Lower lobe of right lung (tissue), 2 donors: ENCODE measurements around the gene MPP7. TPM values are rescaled to one million over a fixed set of nuclear protein-coding genes. Genes with fewer than 3 reads are reported as not detected.
"Not testable (repeated sequence)": the region's sequence is repeated elsewhere in the genome, so short reads cannot be mapped to it uniquely, and the experiment has no call there.

Experiments used
- ATAC-seq, 2 donors: fragments of 200-7000 bp; cut with Tn5 transposase; one replicate each; pipeline ENCODE4 v1.9.1; 2020 to 2022; ENCODE audit warnings: mild to moderate bottlenecking in 2 of 2, moderate library complexity in 2 of 2
- DNase-seq: peaks from one replicate; pipeline ENCODE4 v3.0.0-alpha.2; 2020
- H3K27ac ChIP-seq: fragments of 200-600 bp; one replicate; pipeline ENCODE4 v1.8.0; 2022
- H3K27me3 ChIP-seq: fragments of 200-600 bp; one replicate; pipeline ENCODE4 v1.8.0; 2022; ENCODE audit warnings: low read depth
- H3K36me3 ChIP-seq: fragments of 200-600 bp; one replicate; pipeline ENCODE4 v1.8.0; 2022; ENCODE audit warnings: mild to moderate bottlenecking
- H3K4me1 ChIP-seq: fragments of 200-600 bp; one replicate; pipeline ENCODE4 v1.8.0; 2022
- H3K4me3 ChIP-seq: fragments of 200-600 bp; one replicate; pipeline ENCODE4 v1.8.0; 2022; ENCODE audit warnings: mild to moderate bottlenecking
- H3K9me3 ChIP-seq: fragments of 200-600 bp; one replicate; pipeline ENCODE4 v1.8.0; 2022
- intact Hi-C: fragments of 100-400 bp; cut with DNase I; formaldehyde crosslinking; loops from one replicate; pipeline ENCODE4 v1.11.0; 2022
- total RNA-seq: library from RNA; stranded (reverse); fragmentation: NEBNext Ultra II Directional; extraction: Animal tissue kit (Norgen Biotek cat#: 25700); gene quantifications from one replicate; pipeline ENCODE4 v1.2.1, GENCODE V29; 2021
- TF ChIP-seq, protein P1 (sequence below): fragments of 200-600 bp; IDR thresholded peaks from one replicate; pipeline ENCODE4 v1.8.0; 2022; ENCODE audit warnings: antibody characterized with exemption, mild to moderate bottlenecking
- donor health status: DM: no; HTN: yes; CAD: no; lungs with severe emphysema.

The MPP7 gene
- total RNA-seq, 1 donor from 2014 or later: 33.9 TPM

DNA sequence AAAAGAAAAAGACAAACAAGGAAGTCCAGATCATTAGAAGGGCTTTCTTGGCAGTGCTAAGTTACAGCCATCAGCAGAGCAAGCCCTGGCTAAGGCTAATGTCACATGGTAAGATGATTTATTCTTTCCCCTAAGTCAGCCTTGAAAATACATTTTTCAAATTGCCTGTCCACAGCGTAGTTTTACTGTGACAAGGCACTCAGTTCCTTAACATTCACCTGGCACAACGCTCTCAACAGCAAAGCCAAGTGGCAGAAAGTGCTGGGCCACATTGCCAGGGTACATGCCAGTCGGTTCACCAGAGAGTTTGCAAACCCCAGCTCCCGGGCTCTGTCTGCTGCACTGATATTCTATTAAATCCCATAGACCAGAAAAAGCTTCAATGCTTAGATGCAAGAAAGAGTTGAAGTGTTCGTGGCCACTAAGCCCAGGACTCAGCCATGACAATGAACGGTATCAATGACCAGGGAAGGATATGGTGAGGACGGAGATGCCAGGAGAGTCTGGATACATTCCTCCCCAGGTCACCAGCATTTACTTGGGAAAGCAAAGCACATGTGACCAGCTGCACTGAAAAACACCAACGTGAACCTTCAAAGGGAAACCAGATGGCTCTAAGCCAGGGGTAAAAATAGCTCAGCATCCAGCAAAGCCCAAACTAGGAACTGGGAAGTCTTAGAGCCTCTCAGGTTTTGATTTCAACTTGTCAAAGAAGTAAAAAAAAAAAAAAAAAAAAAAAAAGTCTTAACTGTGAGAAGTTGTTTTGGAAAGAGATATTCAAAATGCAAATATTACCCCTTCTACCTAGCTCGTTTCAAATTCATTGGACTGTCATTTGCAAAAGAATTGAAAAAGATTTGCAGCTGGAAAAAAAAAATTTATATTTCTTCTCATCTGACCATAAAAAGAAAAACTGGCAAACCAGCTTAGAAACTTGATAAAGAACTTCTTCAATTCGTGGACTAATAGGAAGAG is 23.9 kb upstream of the MPP7 start:
- Histone ChIP-seq H3K36me3 (no peaks in the 10 kb centered on the region), H3K4me3 (no peak overlapping the region), H3K27me3 (peaks cover 5% of the 10 kb centered on the region), H3K4me1 (peaks cover 30% of the 10 kb centered on the region), H3K9me3 (no peaks in the 10 kb centered on the region), H3K27ac (peak overlapping the region; percentile 70)
- TF ChIP-seq, protein P1, sequence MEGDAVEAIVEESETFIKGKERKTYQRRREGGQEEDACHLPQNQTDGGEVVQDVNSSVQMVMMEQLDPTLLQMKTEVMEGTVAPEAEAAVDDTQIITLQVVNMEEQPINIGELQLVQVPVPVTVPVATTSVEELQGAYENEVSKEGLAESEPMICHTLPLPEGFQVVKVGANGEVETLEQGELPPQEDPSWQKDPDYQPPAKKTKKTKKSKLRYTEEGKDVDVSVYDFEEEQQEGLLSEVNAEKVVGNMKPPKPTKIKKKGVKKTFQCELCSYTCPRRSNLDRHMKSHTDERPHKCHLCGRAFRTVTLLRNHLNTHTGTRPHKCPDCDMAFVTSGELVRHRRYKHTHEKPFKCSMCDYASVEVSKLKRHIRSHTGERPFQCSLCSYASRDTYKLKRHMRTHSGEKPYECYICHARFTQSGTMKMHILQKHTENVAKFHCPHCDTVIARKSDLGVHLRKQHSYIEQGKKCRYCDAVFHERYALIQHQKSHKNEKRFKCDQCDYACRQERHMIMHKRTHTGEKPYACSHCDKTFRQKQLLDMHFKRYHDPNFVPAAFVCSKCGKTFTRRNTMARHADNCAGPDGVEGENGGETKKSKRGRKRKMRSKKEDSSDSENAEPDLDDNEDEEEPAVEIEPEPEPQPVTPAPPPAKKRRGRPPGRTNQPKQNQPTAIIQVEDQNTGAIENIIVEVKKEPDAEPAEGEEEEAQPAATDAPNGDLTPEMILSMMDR: no peak
- DNase-seq (peak; percentile 47), ATAC-seq (peak; percentile 74 to 79)
- intact Hi-C loops: no loop called here

DNA sequence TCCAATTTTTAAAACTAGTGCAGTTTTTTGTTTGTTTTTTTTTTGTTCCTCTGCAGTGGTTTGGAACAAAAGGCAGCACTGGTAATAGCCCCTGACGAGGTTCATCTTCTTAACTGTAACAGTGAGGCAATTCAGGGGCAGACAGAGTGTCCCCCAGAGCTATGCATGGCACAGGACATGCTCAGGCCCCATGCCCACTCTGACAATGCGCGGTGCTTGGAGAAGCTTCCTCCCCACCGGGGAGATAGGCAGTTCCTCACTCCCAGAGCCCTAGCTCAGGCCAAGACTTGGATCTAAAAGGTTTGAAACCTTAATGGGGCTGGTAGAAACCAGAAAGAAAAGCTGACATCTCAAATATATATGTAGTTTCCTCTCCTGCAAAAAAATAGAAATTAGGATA is 17.9 kb upstream of the MPP7 start:
- Histone ChIP-seq H3K9me3 (no peaks in the 10 kb centered on the region), H3K27me3 (no peaks in the 10 kb centered on the region), H3K36me3 (no peaks in the 10 kb centered on the region), H3K27ac (no peak overlapping the region), H3K4me1 (peaks cover 2% of the 10 kb centered on the region), H3K4me3 (no peak overlapping the region)
- intact Hi-C loops: no loop called here
- TF ChIP-seq, protein P1: no peak
- ATAC-seq (no peak), DNase-seq (no peak)

DNA sequence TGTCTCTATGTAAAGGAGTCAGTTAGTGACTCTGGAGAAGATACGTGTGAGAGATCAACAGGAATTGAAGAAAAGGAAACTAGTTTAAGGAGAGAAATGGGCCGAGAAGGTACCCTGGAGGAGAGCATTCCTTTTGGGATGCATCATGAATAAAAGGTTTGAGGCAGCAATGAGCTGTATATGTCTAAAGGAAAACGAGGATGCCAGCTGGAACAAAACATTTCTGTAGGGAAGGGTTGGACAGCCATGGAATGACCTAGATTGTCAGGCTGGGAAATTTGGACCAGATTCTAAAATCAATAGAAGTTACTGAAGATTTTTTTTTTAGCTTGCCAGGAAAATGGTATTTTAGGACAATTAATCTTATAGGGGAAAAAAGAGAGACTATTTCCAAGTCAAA is 17.2 kb upstream of the MPP7 start:
- ATAC-seq (no peak), DNase-seq (no peak)
- Histone ChIP-seq H3K4me3 (no peak overlapping the region), H3K27ac (no peak overlapping the region), H3K4me1 (no peaks in the 10 kb centered on the region), H3K36me3 (no peaks in the 10 kb centered on the region), H3K27me3 (no peaks in the 10 kb centered on the region), H3K9me3 (no peaks in the 10 kb centered on the region)
- TF ChIP-seq, protein P1: no peak
- intact Hi-C loops: no loop called here

GRCh38 chr10:28319061-28319460 is 16.2 kb upstream of the MPP7 start:
- DNase-seq, H3K36me3 ChIP-seq, H3K4me1 ChIP-seq, ATAC-seq, intact Hi-C loops, H3K4me3 ChIP-seq, H3K27ac ChIP-seq, H3K9me3 ChIP-seq, H3K27me3 ChIP-seq: not testable (repeated sequence)

DNA sequence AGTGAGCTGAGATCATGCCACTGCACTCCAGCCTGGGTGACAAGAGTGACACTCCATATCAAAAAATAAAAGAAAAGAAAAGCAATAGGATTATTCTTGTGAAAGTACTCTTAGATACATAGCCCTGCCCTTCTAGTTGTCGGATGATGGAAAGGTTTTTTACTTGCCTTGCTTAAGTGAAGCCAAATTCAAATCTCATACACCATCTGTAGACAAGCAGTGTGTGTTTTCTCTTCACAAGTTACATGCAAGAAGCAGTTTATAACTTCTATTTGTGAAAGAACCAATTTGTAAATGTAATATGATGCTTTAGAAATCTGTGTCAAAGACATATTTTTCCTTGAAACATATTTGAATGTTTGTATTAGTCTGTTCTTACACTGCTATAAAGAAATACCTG is 15.8 kb upstream of the MPP7 start:
- Histone ChIP-seq H3K4me3 (no peak overlapping the region), H3K9me3 (no peaks in the 10 kb centered on the region), H3K27me3 (no peaks in the 10 kb centered on the region), H3K36me3 (no peaks in the 10 kb centered on the region), H3K4me1 (no peaks in the 10 kb centered on the region), H3K27ac (no peak overlapping the region)
- TF ChIP-seq, protein P1: no peak
- DNase-seq: no peak
- intact Hi-C loops: no loop called here
- ATAC-seq: no peak

DNA sequence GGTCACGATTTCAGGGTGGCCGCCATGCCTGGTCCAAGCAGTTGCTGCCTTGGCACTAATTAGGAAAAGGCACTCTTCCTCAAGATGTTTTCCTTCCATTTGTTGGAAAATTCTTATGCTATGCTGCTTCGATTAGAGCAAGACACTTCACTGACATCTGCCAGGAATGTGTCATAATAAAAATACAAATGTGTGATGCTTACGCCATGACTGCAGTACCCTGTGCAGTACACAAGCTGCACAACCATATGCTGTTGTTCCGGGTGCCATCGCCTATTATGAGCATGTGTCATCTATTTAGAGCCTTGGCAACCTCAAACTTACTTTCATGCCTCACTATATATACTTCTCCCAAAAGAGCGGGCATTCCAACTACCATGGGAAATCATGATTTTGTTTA is 14.9 kb upstream of the MPP7 start:
- no peaks in the 10 kb centered on the region for H3K27me3 ChIP-seq
- TF ChIP-seq, protein P1: no peak
- H3K36me3 ChIP-seq: no peaks in the 10 kb centered on the region
- no peaks in the 10 kb centered on the region for H3K9me3 ChIP-seq
- no peaks in the 10 kb centered on the region for H3K4me1 ChIP-seq
- ATAC-seq (no peak), DNase-seq (no peak)
- H3K27ac ChIP-seq: no peak overlapping the region
- no peak overlapping the region for H3K4me3 ChIP-seq
- intact Hi-C loops: no loop called here
